Hepatic stellate cell (primary cell): Measurements from ENCODE around the gene COL24A1.
A peak's percentile ranks its signal among the peaks of the same experiment; 100 is the strongest.
"Not testable (repeated sequence)": the region's sequence is repeated elsewhere in the genome, so short reads cannot be mapped to it uniquely, and the experiment has no call there.

Experiments used
- DNase-seq: peaks from one replicate; pipeline ENCODE4 v3.0.0; 2011; ENCODE audit warnings: low spot score

Gene COL24A1

DNA sequence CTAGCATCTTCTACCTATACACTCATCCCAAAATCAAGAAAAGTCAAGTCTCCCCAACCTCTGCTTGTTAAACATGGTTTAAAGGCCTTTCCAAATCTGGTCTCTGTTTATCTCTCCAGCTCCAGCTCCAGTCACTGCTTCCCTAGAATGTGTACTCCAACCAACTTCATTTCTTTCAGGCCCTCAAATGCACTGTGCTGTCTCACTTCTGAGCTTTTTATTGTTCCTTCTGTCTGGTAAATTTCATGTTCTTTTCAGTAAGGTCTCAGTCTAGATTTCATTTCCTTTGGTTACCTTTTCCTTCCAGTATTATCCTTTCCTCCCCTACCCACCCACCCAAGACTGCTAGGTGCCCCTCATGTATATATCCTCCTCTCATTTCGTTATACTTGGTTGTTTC is 3.7 kb downstream of the COL24A1 start:
- DNase-seq: no peak

- peak; percentile 40 for DNase-seq
Observed at GRCh38 chr1:86151427-86151826, 5.1 kb downstream of the COL24A1 start.

- peak; percentile 15 for DNase-seq
Observed at GRCh38 chr1:86150553-86151055, 6.0 kb downstream of the COL24A1 start.

GRCh38 chr1:86149591-86149990 is 7.0 kb downstream of the COL24A1 start:
- DNase-seq: no peak

DNA sequence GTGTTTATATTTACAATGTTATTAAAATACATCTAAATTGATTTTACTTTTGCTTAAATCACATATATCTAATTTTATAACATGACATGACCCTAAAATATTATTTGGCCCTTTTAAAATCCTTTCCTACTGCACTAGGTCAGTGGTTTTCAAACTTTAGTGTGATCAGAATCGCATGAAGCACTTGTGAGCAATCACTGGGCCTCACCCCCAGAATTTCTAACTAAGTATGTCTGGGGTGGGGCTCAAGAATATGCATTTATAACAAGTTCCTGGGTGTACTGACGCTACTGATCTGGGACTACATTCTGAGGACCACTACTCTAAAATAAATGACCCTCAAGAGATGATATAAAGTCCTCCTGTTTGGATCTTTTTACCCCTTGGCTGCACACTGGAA is 8.8 kb downstream of the COL24A1 start:
- no peak for DNase-seq

DNA sequence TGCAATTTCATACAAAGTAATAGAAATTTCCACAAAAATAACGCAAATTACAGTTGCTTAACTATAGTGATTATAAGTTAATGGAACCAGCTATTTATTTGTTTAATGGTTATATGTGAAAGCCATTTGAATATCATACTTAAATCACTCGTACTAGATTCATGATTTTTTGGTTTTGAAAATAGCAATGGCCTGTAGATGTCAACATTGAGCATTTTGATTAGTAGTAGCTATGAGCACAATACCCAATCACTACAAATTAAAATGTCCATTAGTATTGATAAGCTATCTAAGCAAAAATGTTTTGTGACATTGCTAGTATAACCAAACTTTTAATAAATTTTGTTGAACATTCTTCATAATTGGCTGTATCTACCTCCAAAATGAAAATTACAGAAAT is 10.0 kb downstream of the COL24A1 start:
- DNase-seq: no peak

DNA sequence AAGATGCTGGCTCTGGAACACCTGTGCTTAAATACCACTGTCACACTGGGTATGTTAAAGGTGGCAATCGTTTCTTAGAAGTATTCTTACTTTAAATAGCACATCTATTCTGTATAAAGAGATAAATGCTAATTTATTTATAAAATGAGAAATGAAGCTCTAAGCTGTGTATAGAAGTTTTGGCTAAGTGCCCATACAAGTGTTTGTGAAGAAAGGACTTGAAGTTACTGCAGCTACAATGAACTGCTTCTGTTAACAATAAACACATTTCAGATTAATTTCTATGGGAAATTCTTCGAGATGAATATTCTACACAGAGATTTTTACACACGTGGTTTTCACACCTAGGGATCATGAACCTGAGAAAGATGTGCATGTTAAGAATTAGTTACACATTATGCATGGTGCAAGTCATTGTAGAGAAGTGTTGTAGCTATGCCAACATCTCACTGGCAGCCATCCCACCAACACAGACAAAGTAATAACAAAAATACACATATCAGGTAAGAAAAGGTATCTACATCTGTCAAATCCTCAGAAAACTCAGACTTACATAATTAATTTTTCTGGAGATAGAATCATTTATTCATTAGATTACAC is 16.2 kb downstream of the COL24A1 start:
- no peak for DNase-seq

DNA sequence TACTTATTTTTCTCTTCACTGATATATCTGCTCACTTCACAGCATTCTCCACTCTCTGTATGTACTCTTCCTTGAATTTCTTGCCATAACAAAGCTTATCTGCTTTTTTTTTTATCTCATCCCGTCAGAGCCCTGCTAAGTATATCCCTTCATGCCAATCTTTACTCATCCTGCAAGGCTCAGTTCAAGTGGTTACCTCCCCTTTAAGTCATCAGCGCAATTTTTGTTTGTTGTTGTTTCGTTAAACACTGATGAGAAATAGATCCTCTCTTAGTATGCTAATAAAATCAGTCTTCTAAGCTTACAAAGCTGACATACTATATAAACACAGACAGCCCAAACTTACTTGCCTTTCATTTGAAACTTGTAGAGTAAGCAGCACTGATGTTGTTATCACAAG is 17.8 kb downstream of the COL24A1 start:
- DNase-seq: no peak

- DNase-seq: no peak
Observed at GRCh38 chr1:86137436-86137835, 19.1 kb downstream of the COL24A1 start.

- no peak for DNase-seq
Observed at GRCh38 chr1:86119214-86119764, 37.3 kb downstream of the COL24A1 start.

DNA sequence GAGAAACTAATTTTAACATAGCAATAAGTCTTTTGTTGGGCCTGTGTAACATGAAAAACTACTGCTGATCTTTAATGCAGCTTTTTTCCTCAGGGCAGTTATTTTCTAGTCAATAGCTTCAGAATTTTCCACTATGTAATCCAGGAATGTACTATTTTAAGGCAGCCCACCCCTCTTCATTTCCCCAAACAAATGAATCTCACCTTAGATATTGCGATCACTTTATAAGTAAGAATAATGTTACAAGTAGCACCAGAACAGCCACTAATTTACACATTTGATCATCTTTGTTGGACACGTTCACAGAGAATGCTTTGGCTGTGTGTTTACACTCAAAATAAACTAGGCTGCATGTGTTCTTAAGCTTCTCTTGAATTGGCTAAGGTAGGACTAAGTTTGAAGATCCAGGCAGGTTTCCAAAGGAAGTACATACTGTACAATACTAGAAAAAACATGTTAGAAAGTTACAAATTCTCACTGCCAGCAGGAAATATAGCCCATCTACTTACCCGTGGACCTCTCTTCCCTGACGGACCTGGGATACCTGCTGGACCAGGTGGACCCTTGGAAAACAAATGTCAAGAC is 41.7 kb downstream of the COL24A1 start:
- DNase-seq: no peak

DNA sequence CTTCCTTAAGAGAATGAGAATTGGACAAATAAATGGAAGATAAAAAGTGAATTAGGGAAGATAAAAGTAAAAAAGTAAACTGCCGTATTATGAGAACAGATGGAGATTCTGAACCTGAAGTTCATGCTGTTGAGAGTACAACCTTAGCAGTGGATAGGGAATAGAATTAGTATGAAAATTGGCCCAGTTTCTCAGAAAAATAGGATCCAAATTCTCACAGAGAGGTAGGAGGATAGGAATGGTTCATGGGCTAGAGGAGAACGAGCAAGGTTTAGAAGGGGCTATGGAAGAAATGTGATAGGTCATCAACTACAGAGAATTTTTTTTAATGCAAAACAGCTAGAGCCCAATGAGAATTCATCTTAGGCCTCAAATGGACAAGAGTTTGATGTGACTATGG is 42.3 kb downstream of the COL24A1 start:
- no peak for DNase-seq

- DNase-seq: not testable (repeated sequence)
Observed at GRCh38 chr1:86111590-86111989, 45.0 kb downstream of the COL24A1 start.

- no peak for DNase-seq
Observed at GRCh38 chr1:86110451-86111129, 46.0 kb downstream of the COL24A1 start.

DNA sequence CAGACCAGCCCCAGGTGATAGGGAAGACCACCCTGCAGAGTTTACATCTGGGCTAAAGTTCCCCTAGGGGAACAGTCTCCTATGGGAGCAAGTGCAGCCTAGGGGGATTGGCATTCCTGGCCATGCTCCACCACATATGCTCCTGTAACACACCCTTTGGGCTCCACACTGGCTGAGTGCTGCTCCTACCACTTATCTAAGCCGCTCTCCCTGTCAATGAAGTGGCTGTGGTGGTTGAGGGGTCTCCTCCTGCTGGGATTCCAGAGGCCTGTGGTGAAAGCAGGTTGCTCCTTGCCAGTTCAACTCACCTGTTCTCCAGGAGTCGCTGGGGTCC is 51.1 kb downstream of the COL24A1 start:
- DNase-seq: no peak

DNA sequence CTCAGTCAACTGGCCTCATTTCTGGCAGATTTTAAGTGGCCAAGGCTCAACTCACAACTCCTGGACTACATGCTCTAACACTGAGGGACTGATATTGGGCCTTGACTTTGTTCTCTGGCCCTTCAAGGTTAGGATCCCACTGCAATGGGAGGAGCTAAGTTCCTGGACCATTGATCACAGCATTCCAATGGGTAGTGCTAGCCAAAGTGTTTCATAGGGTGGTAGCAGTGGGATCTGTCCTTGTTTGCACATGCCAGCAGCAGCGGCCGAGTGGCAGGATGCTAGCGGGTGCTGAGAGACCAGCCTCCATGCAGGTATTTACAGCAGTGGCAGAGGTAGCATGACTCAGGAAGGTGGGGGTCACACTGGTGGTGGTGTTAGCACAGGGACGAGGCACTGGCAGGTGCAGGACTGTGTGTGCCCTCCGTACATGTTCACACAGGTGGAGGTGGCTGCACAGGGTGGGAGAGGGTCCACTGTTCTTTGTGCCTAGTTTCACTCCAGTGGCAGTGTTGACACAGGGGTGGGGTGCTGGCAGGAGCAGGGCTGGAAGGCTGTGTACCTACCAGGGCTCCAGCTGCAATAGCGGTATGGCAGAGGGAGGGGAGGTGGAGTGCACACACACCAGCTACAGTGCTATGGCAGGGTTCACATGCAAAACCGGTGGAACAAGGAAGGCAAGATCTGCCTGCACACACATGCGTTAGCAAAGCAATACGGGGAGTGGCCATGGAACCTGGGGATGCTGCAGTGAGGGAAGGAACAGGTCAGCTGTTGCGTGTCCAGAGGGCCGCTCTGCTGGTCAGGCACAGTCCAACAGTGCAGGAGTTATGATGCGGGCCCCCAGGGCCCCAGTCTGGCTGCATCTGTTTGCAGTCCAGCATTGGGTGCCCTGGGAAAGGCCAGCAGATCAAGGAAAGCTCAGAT is 51.7 kb downstream of the COL24A1 start:
- DNase-seq: no peak

DNA sequence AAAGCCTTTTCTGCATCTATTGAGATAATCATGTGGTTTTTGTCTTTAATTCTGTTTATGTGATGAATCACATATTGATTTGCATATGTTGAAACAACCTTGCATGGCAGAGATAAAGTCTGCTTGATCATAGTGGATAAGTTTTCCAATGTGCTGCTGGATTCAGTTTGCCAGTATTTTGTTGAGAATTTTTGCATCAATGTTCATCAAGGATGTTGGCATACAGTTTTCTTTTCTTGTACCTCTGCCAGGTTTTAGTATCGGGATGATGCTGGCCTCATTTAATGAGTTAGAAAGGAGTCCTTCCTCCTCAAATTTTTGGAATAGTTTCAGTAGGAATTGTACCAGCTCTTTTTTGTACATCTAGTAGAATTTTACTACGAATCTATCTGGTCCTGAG is 55.0 kb downstream of the COL24A1 start:
- DNase-seq: no peak

DNA sequence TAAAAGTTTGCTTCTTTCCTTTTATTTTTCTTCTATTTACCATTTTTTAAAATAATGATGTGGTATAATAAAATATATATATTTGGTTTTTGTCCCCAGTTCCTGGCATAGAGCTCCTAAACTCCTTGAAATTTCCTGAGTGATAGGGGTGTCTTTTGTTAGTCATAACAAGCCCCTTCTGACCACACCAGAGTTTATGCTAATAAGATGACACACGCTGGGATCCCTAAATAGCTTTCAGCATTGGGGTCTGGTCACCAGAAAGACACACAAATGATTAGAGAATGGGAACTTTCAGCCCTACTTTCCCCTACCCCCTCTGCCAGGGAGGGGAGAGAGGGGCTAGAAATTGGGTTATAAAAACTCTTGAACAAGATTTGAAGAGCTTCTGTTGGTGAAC is 56.2 kb downstream of the COL24A1 start:
- no peak for DNase-seq

DNA sequence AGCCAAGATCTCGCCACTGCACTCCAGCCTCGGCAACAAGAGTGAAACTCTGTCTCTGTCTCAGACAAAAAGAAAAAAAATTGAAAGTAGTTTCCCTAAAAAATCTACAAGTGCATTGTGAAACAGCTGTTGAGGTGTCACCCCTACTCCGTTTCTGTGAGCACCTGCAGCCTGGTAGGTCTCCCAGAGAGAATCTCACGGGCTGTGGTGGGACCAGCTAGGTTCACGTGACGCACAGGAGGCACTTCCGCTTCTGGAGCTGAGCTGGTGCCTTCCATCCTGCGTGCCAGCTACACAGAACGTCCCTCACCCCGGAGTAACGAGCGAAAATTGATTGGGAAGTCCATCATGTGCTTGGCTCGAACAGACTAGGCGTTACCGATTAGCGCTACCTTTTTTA is 66.8 kb downstream of the COL24A1 start:
- no peak for DNase-seq

DNA sequence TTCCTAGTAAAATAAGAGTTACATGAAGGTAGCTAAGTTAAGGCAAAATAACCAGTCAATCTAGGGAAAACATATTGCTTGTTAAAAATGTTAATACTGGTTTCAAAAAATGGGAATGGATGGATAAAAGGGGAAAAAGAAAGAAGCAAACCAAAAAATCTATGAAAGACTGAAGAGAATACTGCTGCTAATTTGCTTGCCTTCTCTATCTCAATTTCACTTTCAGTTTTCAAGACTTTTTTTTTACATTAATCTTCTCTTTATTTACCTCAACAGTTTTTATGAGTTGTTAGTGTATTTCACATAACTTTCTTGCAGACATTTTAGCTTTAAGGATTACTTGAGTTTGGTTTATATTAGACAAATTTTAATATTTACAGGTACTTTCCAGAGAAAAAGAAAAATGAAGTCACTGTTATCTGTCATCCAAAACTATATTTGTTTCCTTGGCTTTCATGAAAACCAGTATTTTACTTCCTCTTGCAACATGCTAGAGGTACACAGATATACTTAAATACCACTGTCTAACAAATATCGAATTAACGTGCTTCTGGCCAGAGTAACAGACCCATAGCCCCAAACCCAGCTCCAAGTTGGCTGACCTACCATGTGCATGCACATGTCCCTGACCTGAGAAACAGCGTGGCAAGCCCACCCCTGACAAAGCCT is 70.7 kb downstream of the COL24A1 start:
- DNase-seq: no peak

- no peak for DNase-seq
Observed at GRCh38 chr1:86084998-86085397, 71.6 kb downstream of the COL24A1 start.

GRCh38 chr1:86082183-86082582 is 74.4 kb downstream of the COL24A1 start:
- no peak for DNase-seq
